Frontal cortex (tissue), 4 donors: ENCODE results near the gene CNTNAP3. TPM values are rescaled to one million over a fixed set of nuclear protein-coding genes. Genes with fewer than 3 reads are reported as not detected.
"Not testable (repeated sequence)": the region's sequence is repeated elsewhere in the genome, so short reads cannot be mapped to it uniquely, and the experiment has no call there.

Experiments
- DNase-seq, 2 donors: peaks; one replicate each; pipeline ENCODE4 v3.0.0; 2012; ENCODE audit warnings: low spot score in 2 of 2
- FAIRE-seq: peaks from 2 replicates; lab custom pipeline; 2012; peaks lifted over from hg19 to GRCh38; lab: Jason Lieb, UNC
- total RNA-seq: library from RNA; depleted of rRNA; stranded (reverse); fragments of >200 nt; gene quantifications from one replicate; pipeline ENCODE4 v1.2.3, GENCODE V29; 2014
- donor health status: control.
- donor health status: control.
- donor health status: control.

CNTNAP3 gene
- 29.3 TPM for total RNA-seq

GRCh38 chr9:39287980-39288379 is at the start of gene CNTNAP3:
Gene CNTNAP3 (minus strand): TSS chr9:39288167. CDS start chr9:39288064, 103 bp downstream.
- FAIRE-seq, result not testable (repeated sequence)

GRCh38 chr9:39279995-39280394 is 8.0 kb downstream of the CNTNAP3 start:
- DNase-seq, FAIRE-seq: not testable (repeated sequence)

More at GRCh38 chr9:39287980-39288379, at the start of gene CNTNAP3:
- not testable (repeated sequence) for DNase-seq

- not testable (repeated sequence) for FAIRE-seq, DNase-seq
Measured at GRCh38 chr9:39242513-39242912, 45.5 kb downstream of the CNTNAP3 start.

GRCh38 chr9:39232130-39232991 is 55.6 kb downstream of the CNTNAP3 start:
- not testable (repeated sequence) for FAIRE-seq, DNase-seq

- DNase-seq, FAIRE-seq: not testable (repeated sequence)
Measured at GRCh38 chr9:39215976-39216375, 72.0 kb downstream of the CNTNAP3 start.

GRCh38 chr9:39209773-39210172 is 78.2 kb downstream of the CNTNAP3 start:
- not testable (repeated sequence) for DNase-seq, FAIRE-seq

GRCh38 chr9:39206643-39207042 is 81.3 kb downstream of the CNTNAP3 start:
- FAIRE-seq, DNase-seq: not testable (repeated sequence)

- FAIRE-seq, result not testable (repeated sequence)
Measured at GRCh38 chr9:39205842-39206241, 82.1 kb downstream of the CNTNAP3 start.

GRCh38 chr9:39200412-39200811 is 87.6 kb downstream of the CNTNAP3 start:
- FAIRE-seq, DNase-seq: not testable (repeated sequence)

More at GRCh38 chr9:39205842-39206241, 82.1 kb downstream of the CNTNAP3 start:
- DNase-seq, result not testable (repeated sequence)

GRCh38 chr9:39198000-39198709 is 89.8 kb downstream of the CNTNAP3 start:
- not testable (repeated sequence) for DNase-seq, FAIRE-seq

GRCh38 chr9:39171370-39171769 is 116.6 kb downstream of the CNTNAP3 start:
- FAIRE-seq, DNase-seq: not testable (repeated sequence)

- not testable (repeated sequence) for DNase-seq, FAIRE-seq
Measured at GRCh38 chr9:39157714-39158113, 130.3 kb downstream of the CNTNAP3 start.

GRCh38 chr9:39132826-39133552 is 155.0 kb downstream of the CNTNAP3 start:
- not testable (repeated sequence) for DNase-seq, FAIRE-seq

- not testable (repeated sequence) for FAIRE-seq
Measured at GRCh38 chr9:39121401-39121800, 166.6 kb downstream of the CNTNAP3 start.

GRCh38 chr9:39111746-39112145 is 176.2 kb downstream of the CNTNAP3 start:
- not testable (repeated sequence) for DNase-seq, FAIRE-seq

More at GRCh38 chr9:39121401-39121800, 166.6 kb downstream of the CNTNAP3 start:
- not testable (repeated sequence) for DNase-seq

GRCh38 chr9:39108145-39108544 is 179.8 kb downstream of the CNTNAP3 start:
- no peak for DNase-seq
- no peak for FAIRE-seq

- FAIRE-seq, DNase-seq: not testable (repeated sequence)
Measured at GRCh38 chr9:39097208-39097607, 190.8 kb downstream of the CNTNAP3 start.

- FAIRE-seq, DNase-seq: not testable (repeated sequence)
Measured at GRCh38 chr9:39085311-39085710, 202.7 kb downstream of the CNTNAP3 start.

- not testable (repeated sequence) for DNase-seq, FAIRE-seq
Measured at GRCh38 chr9:39082574-39082973, 205.4 kb downstream of the CNTNAP3 start.
